NCI-H446 treated with DMSO at 0.1 percent for 48 hours (cell line): Measurements from ENCODE around the gene PXMP4.
"Not testable (repeated sequence)": the region's sequence is repeated elsewhere in the genome, so short reads cannot be mapped to it uniquely, and the experiment has no call there.

Experiments used
- DNase-seq: peaks from one replicate; lab custom pipeline; 2025; lab: John Stamatoyannopoulos, UW

Gene PXMP4, protein sequence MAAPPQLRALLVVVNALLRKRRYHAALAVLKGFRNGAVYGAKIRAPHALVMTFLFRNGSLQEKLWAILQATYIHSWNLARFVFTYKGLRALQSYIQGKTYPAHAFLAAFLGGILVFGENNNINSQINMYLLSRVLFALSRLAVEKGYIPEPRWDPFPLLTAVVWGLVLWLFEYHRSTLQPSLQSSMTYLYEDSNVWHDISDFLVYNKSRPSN

GRCh38 chr20:33719989-33720709 is at the start of gene PXMP4:
PXMP4 (minus strand) TSS chr20:33720310; CDS start chr20:33720207, 103 bp downstream.
- DNase-seq, result peak; percentile 99

DNA sequence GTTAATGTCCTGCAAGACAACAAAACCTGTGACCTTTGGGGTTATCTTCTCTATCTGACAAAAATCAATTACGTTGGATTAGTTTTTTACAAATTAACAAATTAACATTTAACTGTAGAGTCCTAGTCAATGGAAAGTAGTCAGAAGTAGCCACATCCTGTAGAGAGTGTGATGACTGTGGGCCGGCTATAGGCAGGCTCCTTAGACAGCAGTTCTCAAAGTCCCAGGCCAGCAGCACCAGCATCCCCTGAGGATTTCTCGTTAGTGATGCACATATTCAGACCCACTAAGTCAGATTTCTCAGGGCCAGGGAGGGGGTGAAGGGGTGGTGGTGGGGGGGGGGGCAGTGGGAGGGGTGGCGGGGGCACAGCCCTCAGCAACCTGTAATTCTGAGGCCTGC is 48.9 kb upstream of the PXMP4 start:
- DNase-seq, result no peak

DNA sequence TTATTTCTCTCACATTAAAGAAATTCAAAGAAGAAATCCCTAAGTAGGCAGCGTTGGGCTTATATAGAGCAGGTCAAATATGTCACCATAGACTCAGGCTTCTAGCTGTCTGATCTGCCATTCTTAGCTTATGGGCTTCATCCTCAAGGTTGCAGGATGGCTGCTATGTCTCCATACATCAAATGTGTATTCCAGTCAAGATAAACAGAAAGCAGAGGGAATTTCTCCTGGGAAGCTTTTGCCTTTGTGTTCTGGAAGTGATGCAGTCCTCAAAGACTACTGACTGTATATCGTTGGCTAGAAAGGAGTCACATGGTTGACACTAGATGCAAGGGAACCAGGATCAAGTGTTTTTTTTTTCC is 47.6 kb upstream of the PXMP4 start:
- no peak for DNase-seq

- no peak for DNase-seq
Measured at GRCh38 chr20:33766686-33767085, 46.6 kb upstream of the PXMP4 start.

DNA sequence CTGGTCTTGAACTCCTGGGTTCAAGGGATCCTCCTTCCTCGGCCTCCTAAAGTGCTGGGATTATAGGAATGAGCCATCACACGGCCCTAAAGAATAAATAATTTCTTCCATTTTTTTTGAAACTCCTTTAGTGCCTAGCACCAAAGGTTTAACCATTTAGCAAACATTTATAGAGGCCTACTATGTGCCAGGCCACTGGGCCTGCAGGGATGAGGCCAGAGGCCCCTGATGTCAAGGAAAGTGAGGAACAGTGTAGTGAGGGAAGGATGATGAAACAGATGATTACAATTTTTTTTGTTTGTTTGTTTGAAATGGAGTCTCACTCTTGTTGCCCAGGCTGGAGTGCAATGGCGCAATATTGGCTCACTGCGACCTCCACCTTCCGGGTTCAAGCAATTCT is 45.5 kb upstream of the PXMP4 start:
- DNase-seq, result no peak

- no peak for DNase-seq
Measured at GRCh38 chr20:33765099-33765498, 45.0 kb upstream of the PXMP4 start.

DNA sequence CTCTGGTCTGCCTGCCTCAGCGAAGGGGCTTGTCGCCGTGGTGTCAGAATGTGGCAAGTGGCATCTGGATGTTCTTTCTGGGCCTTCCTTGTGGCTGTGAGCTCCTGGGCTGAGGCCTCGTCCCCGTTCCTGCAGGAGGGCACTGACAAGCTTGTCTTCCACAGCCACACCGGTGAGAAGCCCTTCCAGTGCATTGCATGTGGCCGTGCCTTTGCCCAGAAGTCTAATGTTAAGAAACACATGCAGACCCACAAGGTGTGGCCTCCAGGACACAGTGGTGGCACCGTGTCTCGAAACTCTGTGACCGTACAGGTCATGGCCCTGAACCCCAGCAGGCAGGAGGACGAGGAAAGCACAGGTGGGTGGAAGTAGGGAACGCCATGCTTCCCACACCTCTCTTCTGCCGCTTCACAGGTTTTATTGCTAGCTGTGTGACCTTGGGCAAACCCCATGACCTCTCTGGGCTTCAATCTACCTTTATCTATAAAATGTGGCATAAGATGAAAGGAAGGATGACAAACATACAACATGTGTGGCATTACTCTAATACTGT is 41.7 kb upstream of the PXMP4 start:
- no peak for DNase-seq

DNA sequence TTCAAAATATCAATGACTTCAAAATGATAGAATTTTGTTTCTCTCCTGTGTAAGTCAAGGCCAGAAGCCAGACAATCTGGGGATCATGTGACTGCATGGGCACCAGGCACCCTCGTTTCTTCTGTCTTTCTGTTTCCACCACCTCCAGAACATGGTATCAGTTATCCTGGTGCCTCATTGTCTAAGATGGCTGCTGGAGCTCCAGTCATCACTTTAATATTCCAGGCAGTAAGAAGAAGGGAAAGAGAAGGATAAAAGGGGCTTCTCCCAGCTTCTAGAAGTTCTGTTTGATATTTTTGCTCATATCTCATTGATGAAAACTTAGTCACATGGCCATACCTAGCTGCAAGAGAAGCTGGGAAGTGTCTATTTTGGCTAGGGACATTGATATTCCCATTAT is 37.3 kb upstream of the PXMP4 start:
- DNase-seq, result no peak

GRCh38 chr20:33757046-33757445 is 36.9 kb upstream of the PXMP4 start:
- no peak for DNase-seq

- DNase-seq, result not testable (repeated sequence)
Measured at GRCh38 chr20:33755936-33756490, 35.9 kb upstream of the PXMP4 start.

DNA sequence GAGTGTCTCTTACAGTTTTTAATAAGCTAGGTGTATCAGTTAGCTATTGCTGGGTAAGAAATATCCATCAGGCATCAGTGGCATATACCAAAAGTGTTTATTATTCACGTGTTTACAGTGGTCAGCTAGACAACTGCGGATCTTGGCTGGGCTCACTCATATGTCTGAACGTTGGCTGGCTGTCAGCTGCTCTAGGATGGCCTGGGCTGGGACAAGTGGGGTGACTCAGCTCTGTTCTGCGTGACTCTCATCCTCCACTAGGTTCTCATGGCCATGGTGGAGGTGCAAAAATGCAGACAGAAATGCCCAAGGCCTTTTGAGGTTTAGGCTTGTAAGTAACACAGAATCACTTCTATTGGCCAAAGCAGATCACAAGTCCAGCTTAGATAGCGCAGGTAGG is 33.7 kb upstream of the PXMP4 start:
- no peak for DNase-seq

DNA sequence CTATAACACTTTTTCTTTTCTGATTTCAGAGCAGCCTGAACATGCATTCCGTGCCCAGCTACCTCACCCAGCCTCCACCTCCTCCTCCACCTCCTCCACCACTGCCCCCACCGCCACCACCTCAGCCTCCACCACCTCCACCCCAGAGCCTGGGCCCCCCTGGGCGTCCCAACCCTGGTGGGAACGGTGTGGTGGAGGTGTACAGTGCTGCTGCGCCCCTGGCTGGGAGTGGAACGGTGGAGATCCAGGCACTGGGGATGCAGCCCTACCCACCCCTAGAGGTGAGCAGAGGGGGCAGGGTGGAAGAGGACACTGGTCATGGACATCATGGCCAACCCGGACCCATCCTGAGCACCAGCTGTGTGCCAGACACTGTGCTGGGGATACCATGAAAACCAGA is 33.0 kb upstream of the PXMP4 start:
- no peak for DNase-seq

DNA sequence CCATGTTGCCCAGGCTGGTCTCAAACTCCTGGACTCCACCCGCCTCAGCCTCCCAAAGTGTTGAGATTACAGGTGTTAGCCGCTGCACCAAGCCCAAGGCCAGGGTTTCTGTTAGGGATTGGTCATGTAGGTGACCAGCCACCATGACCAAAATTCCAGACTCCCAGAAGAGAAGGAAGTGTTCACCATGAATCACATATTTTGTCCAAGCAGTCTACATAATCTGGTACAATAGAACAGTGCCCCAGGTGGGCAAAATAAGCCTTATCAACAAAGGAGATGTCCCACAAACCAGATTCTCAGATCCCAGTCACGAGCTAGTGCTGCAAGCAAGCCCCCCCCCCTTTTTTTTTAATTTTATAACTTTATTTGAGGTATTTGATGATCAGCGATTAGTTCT is 31.7 kb upstream of the PXMP4 start:
- no peak for DNase-seq

DNA sequence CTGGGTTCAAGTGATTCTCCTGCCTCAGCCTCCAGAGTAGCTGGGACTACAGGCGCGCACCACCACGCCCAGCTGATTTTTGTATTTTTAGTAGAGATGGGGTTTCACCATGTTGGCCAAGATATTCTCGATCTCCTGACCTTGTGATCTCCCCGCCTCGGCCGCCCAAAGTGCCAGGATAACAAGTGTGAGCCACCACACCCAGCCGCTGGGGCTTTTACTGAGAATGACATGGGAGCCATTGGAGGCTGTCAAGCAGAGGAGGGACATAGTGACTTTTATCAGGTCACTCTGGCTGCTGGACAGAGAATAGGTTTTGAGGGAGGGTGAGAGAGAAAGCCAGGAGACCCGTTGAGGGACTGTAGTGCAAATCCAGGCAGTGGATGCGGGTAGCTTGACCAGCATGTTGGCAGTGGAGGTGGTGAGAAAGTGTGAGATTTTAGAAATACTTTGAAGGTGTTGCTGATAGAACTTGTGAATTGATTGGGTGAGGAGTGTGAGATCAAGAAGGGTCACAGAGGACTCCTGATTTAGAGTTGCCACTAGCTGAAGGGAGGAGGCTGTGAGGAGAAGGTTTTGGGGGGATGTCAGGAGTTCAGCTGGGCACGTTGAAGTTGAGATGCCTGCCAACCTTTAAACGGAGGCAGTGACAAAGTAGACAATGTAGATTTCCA is 26.4 kb upstream of the PXMP4 start:
- no peak for DNase-seq

DNA sequence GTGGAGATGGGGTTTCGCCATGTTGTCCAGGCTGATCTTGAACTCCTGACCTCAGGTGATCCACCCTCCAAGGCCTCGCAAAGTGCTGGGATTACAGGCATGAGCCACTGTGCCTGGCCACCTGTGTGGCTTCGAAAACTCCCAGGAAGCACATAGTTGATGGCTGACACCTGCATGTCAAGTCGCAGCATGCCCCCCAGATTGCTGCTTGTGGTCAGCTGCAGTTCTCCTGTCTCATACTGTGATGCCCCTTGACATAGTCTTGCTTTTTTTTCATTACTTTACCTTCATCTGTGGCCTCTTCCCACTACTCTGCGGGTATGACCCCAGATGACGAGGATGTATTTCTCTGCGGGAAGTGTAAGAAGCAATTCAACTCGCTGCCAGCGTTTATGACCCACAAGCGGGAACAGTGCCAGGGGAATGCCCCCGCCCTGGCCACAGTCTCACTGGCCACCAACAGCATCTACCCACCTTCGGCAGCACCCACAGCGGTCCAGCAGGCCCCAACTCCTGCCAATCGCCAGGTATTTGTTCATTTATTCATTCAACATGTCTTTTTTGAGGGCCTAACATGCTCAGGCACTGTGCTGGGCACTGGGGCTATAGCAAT is 24.8 kb upstream of the PXMP4 start:
- DNase-seq, result no peak

DNA sequence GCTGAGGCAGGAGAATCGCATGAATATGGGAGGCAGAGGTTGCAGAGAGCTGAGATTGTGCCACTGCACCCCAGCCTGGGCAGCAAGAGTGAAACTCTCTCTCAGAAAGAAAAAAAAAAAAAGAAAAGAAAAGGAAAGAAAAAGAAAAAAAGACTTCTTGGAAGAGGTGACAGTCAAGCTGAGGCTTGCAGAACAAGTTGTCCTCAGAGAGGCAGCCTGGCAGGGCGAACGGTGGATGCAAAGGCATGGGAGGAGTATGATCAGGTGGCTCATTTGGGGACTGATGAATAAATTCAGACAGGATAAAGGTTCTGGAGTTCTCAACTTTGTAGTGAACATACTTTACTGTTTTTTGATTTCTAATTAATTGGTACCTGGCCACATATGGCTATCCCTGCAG is 24.1 kb upstream of the PXMP4 start:
- no peak for DNase-seq

DNA sequence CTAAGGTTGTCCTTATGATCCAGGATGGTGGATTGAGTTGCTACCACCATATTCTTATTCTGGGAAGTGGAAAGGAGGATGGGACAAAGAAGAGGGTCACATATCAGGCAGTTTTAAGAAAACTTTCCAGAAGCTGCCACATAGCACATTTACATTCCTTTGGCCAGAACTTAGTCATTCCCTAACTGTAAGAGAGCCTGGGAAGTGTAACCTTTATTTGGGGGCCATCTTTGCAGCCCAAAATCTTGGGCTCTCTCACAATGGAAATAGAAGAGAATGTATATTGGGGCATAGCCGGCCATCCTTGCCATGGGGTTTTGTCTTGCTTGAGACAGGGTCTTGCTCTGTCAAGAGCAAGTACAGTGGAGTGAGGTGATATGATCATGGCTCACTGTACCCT is 20.1 kb upstream of the PXMP4 start:
- no peak for DNase-seq

DNA sequence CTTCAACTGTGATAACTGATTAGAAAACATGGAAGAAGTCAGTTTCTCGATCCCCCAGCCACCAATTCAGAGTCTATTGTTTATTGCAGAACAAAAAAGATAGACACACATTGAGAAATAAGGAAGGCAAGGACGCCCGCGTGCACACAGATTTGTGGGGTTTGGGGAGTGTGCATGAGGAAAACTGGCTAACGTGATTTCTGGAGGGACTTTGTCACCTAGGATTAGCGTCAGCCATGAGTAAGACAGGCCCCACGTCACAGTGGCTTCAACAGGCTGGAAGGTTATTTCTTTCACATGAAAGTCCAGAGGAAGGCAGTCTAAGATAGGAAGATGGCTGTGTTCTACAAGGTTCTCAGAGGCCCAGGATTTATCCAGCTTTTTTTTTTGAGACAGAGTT is 19.4 kb upstream of the PXMP4 start:
- no peak for DNase-seq

GRCh38 chr20:33736962-33737361 is 16.9 kb upstream of the PXMP4 start:
- DNase-seq, result no peak

GRCh38 chr20:33733654-33734576 is 13.8 kb upstream of the PXMP4 start:
- no peak for DNase-seq
